IMR-90 (cell line): ENCODE measurements around the gene AHDC1. TPM values are rescaled to one million over a fixed set of nuclear protein-coding genes. Genes with fewer than 3 reads are reported as not detected.

Experiments
- ATAC-seq: fragments of 200-7000 bp; cut with Tn5 transposase; 2 replicates; pipeline ENCODE4 v1.9.1; 2020; ENCODE audit warnings: low read depth, mild to moderate bottlenecking, moderate library complexity
- BruUV-seq: library from RNA; stranded (reverse); fragments of 400-500 nt; replicated peaks from 2 replicates; lab custom pipeline; 2021; lab: Mats Ljungman, UMichigan
- CTCF ChIA-PET: fragments of 300-600 bp; formaldehyde crosslinking; extraction: SDS; loops from one replicate; lab custom pipeline; 2021; ENCODE audit warnings: antibody characterized with exemption; lab: Yijun Ruan, JAX
- POLR2A ChIA-PET: fragments of 300-600 bp; sonication (Branson Sonifier 250); formaldehyde crosslinking; loops from one replicate; lab custom pipeline; 2022; ENCODE audit warnings: antibody characterized with exemption; ENCODE audit not compliant: unreplicated experiment; lab: Charles Lee
- DNase-seq: peaks from one replicate; pipeline ENCODE4 v3.0.0; 2013
- H2AFZ ChIP-seq: replicated peaks from 2 replicates; pipeline ENCODE3; 2013; ENCODE audit warnings: low read length, mild to moderate bottlenecking; ENCODE audit not compliant: poor library complexity
- H2AK5ac ChIP-seq: 2 replicates; pipeline ENCODE4 v1.6.1; 2013; ENCODE audit warnings: low read depth, low read length, inconsistent platforms
- H2AK9ac ChIP-seq: replicated peaks from 2 replicates; pipeline ENCODE3; 2013; ENCODE audit warnings: mild to moderate bottlenecking, low read depth, low read length, moderate library complexity; ENCODE audit not compliant: poor library complexity
- H2BK120ac ChIP-seq: 2 replicates; pipeline ENCODE4 v1.6.1; 2013; ENCODE audit warnings: low read depth, low read length, inconsistent platforms
- H2BK15ac ChIP-seq: 3 replicates; pipeline ENCODE4 v1.6.1; 2013; ENCODE audit warnings: low read depth, low read length, inconsistent platforms
- H2BK20ac ChIP-seq: 2 replicates; pipeline ENCODE4 v1.6.1; 2013; ENCODE audit warnings: low read depth, mild to moderate bottlenecking, inconsistent platforms, low read length, moderate library complexity
- H2BK5ac ChIP-seq: 2 replicates; pipeline ENCODE4 v1.6.1; 2013; ENCODE audit warnings: mild to moderate bottlenecking, low read depth, low read length, inconsistent platforms; ENCODE audit not compliant: poor library complexity, severe bottlenecking
- H3K14ac ChIP-seq: replicated peaks from 2 replicates; pipeline ENCODE4 v1.6.1; 2013; ENCODE audit warnings: low read depth, low read length, inconsistent platforms
- H3K18ac ChIP-seq: 2 replicates; pipeline ENCODE4 v1.6.1; 2013; ENCODE audit warnings: low read depth, low read length, control low read depth
- H3K23ac ChIP-seq: 2 replicates; pipeline ENCODE4 v1.6.1; 2013; ENCODE audit warnings: low read depth, low read length, inconsistent platforms
- H3K27ac ChIP-seq: 2 replicates; pipeline ENCODE4 v1.5.1; 2013; ENCODE audit warnings: mild to moderate bottlenecking, control low read depth, low read length; ENCODE audit not compliant: insufficient read depth
- H3K27me3 ChIP-seq: 2 replicates; pipeline ENCODE4 v1.6.1; 2013; ENCODE audit warnings: low read length; ENCODE audit not compliant: control insufficient read depth, insufficient read depth
- H3K36me3 ChIP-seq: 2 replicates; pipeline ENCODE4 v1.6.1; 2013; ENCODE audit warnings: low read length, mixed read lengths; ENCODE audit not compliant: control insufficient read depth, insufficient read depth
- H3K4ac ChIP-seq: 2 replicates; pipeline ENCODE4 v1.6.1; 2013; ENCODE audit warnings: low read depth, low read length, inconsistent platforms
- H3K4me1 ChIP-seq: 2 replicates; pipeline ENCODE4 v1.6.1; 2013; ENCODE audit warnings: low read length, mixed read lengths; ENCODE audit not compliant: control insufficient read depth, insufficient read depth
- H3K4me2 ChIP-seq: 2 replicates; pipeline ENCODE4 v1.6.1; 2013; ENCODE audit warnings: low read depth, mild to moderate bottlenecking, control low read depth, low read length, moderate library complexity
- H3K4me3 ChIP-seq: 2 replicates; pipeline ENCODE4 v1.5.1; 2013; ENCODE audit warnings: low read depth, mild to moderate bottlenecking, control low read depth, low read length, moderate library complexity; ENCODE audit not compliant: insufficient read depth
- H3K56ac ChIP-seq: 2 replicates; pipeline ENCODE4 v1.6.1; 2013; ENCODE audit warnings: low read length, inconsistent platforms; ENCODE audit not compliant: insufficient read depth; ENCODE audit errors: extremely low read depth
- H3K79me1 ChIP-seq, 2 experiments: 2 replicates each; pipeline ENCODE4 v1.6.1; 2013; ENCODE audit warnings: low read length in 2 of 2, inconsistent platforms in 1 of 2, low read depth in 1 of 2
- H3K9ac ChIP-seq: 2 replicates; pipeline ENCODE4 v1.6.1; 2013; ENCODE audit warnings: low read depth, low read length, control low read depth
- H3K9me1 ChIP-seq: 2 replicates; pipeline ENCODE4 v1.6.1; 2013; ENCODE audit warnings: low read length, inconsistent platforms; ENCODE audit not compliant: insufficient read depth
- H3K9me3 ChIP-seq: 2 replicates; pipeline ENCODE4 v1.6.1; 2013; ENCODE audit warnings: low read length; ENCODE audit not compliant: control insufficient read depth, insufficient read depth
- H4K20me1 ChIP-seq: 2 replicates; pipeline ENCODE4 v1.6.1; 2013; ENCODE audit warnings: low read length, inconsistent platforms; ENCODE audit not compliant: insufficient read depth
- H4K5ac ChIP-seq: 2 replicates; pipeline ENCODE4 v1.6.1; 2013; ENCODE audit warnings: mild to moderate bottlenecking, low read depth, low read length, control low read depth
- H4K8ac ChIP-seq, 2 experiments: 2 replicates each; pipeline ENCODE4 v1.6.1; 2013; ENCODE audit warnings: low read depth in 2 of 2, low read length in 2 of 2, control low read depth in 1 of 2, inconsistent platforms in 1 of 2
- H4K91ac ChIP-seq: 2 replicates; pipeline ENCODE4 v1.6.1; 2013; ENCODE audit warnings: low read depth, low read length, inconsistent platforms; ENCODE audit not compliant: insufficient read depth
- BHLHE40 ChIP-seq: fragments of 150-350 bp; IDR thresholded peaks from 2 replicates; pipeline ENCODE4 v1.6.1; 2016; ENCODE audit warnings: mild to moderate bottlenecking, low read depth, low read length
- CEBPB ChIP-seq: IDR thresholded peaks from 2 replicates; pipeline ENCODE4 v1.6.1; 2012; ENCODE audit warnings: low read depth, low read length, improper control_type of control experiment
- CHD1 ChIP-seq: IDR thresholded peaks from 2 replicates; pipeline ENCODE4 v1.6.1; 2012; ENCODE audit warnings: low read depth, low read length, improper control_type of control experiment
- FOS ChIP-seq: fragments of 150-350 bp; IDR thresholded peaks from 2 replicates; pipeline ENCODE4 v1.6.1; 2016; ENCODE audit warnings: low read depth, low read length
- MAFK ChIP-seq: IDR thresholded peaks from 2 replicates; pipeline ENCODE4 v1.6.1; 2012; ENCODE audit warnings: low read depth, low read length, improper control_type of control experiment
- MAZ ChIP-seq: IDR thresholded peaks from 2 replicates; pipeline ENCODE4 v1.6.1; 2012; ENCODE audit warnings: low read depth, mild to moderate bottlenecking, low read length, improper control_type of control experiment, moderate library complexity, borderline replicate concordance
- NFE2L2 ChIP-seq: fragments of 150-350 bp; IDR thresholded peaks from 2 replicates; pipeline ENCODE4 v1.6.1; 2016; ENCODE audit warnings: low read depth, mild to moderate bottlenecking, low read length
- RAD21 ChIP-seq: IDR thresholded peaks from 2 replicates; pipeline ENCODE4 v1.6.1; 2012; ENCODE audit warnings: low read length, improper control_type of control experiment
- RCOR1 ChIP-seq: IDR thresholded peaks from 2 replicates; pipeline ENCODE4 v1.6.1; 2012; ENCODE audit warnings: mild to moderate bottlenecking, low read length, improper control_type of control experiment; ENCODE audit not compliant: insufficient replicate concordance
- RFX5 ChIP-seq: IDR thresholded peaks from 2 replicates; pipeline ENCODE4 v1.8.0; 2012; ENCODE audit warnings: low read depth, mild to moderate bottlenecking, low read length, moderate library complexity
- WGBS, 2 experiments: methylation state at CpG; one replicate each; pipeline versions ENCODE4 v1.1.5 to v1.1.7; 2013; ENCODE audit warnings: missing lambda C conversion rate in 2 of 2; ENCODE audit not compliant: insufficient read length in 1 of 2; ENCODE audit errors: extremely low coverage in 2 of 2; 5-methylcytosine and 5-hydroxymethylcytosine counted together
- dilution Hi-C: fragments of 300-500 bp; cut with HindIII; formaldehyde crosslinking; loops from one replicate; pipeline ENCODE4 v1.14.3; 2018; ENCODE audit warnings: low sequenced_read_pairs; ENCODE audit not compliant: unreplicated experiment
- in situ Hi-C: fragments of 300-500 bp; cut with MboI; formaldehyde crosslinking; loops from 3 replicates; pipeline ENCODE4 v1.14.3; 2019; ENCODE audit warnings: low sequenced_read_pairs, inconsistent platforms, mixed read lengths
- intact Hi-C: fragments of 100-400 bp; cut with micrococcal nuclease; formaldehyde crosslinking; loops from 2 replicates; pipeline ENCODE4 v1.10.0; 2022
- polyA plus RNA-seq, 3 experiments: library from polyadenylated mRNA; depleted of rRNA; stranded (reverse); fragments of >200 nt; gene quantifications; 2 replicates each; pipeline ENCODE4 v1.2.3, GENCODE V29; 2012; ENCODE audit warnings: low replicate concordance in 1 of 3
- total RNA-seq: library from RNA; depleted of rRNA; stranded (reverse); fragments of >200 nt; gene quantifications from 2 replicates; pipeline ENCODE4 v1.2.3, GENCODE V29; 2012
- TF ChIP-seq, protein P1 (sequence below): fragments of 150-350 bp; IDR thresholded peaks from 2 replicates; pipeline ENCODE4 v1.6.1; 2016; ENCODE audit warnings: low read depth, mild to moderate bottlenecking, low read length, moderate library complexity, borderline replicate concordance
- TF ChIP-seq, protein P2 (sequence below): conservative IDR thresholded peaks from 2 replicates; pipeline ENCODE4 v1.5.1; 2012; ENCODE audit warnings: mild to moderate bottlenecking, low read depth, low read length, improper control_type of control experiment

Gene AHDC1
- total and polyA plus RNA-seq, 2 of the 4 experiments (the other 2 are of a cell fraction), result 2.0 to 11.6 TPM

DNA sequence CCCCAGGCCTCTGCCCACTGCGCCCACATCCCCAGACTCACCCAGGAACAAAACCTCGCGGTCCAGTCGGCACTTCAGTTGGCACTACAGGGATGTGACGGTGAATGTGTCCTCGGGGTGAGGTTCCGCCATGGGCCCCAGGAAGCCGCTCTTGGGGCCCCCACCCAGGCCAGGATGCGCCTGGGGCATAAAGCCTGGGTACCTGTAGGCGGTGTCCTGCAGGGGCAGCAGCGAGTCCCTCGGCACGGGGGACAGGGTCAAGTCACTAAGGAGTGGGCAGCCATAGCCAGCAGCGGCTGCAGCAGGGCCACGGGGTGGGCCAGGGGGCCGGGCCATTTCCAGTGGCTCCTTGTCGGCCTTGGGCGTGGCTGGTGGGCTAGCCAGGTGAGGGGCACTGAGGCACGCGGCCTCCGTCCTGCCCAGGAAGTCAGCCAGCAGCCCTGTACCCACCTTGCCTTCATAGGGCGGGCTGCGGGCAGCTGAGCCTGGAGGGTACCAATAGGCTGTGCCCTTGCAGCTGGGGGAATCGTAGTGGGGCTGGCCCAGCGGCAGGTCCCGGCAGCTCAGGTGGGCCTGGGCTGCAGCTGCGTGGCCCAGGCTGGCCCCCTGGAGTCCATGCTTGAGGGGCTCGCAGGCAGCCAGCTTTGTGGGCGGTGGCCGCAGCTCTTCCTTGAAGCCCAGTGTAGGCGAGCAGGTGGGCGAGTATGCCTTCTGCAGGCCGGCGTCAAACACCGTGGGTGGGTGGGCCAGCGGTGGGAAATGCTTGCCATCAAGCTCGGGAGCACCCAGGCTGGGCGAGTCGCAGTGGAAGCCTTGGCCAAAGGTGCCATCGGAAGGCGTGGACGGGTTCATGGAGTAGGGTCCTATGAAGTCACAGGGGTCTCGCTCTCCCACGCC is 56.5 kb downstream of the AHDC1 start:
- Histone ChIP-seq H3K4me2 (no peak overlapping the region), H2BK120ac (no peak overlapping the region), H3K4ac (no peak overlapping the region), H3K4me1 (peaks cover 21% of the 10 kb centered on the region), H2AK9ac (no peak overlapping the region), H3K14ac (no peak overlapping the region), H3K9me1 (peaks cover 25% of the 10 kb centered on the region), H4K20me1 (peaks cover 4% of the 10 kb centered on the region; the same call in 1 of the 2 replicates), H2BK5ac (no peak overlapping the region), H4K5ac (no peak overlapping the region), H3K23ac (no peak overlapping the region), H3K27ac (no peak overlapping the region), H3K36me3 (peaks cover 60% of the 10 kb centered on the region), H3K27me3 (no peaks in the 10 kb centered on the region), H3K4me3 (no peak overlapping the region), H4K8ac (no peak overlapping the region), H2BK20ac (no peak overlapping the region), H3K9ac (no peak overlapping the region), H4K91ac (no peak overlapping the region), H2AFZ (no peak overlapping the region), H2BK15ac (no peak overlapping the region), H3K79me1 (peaks cover 10 to 46% of the 10 kb centered on the region in 2 experiments), H2AK5ac (no peak overlapping the region), H3K18ac (no peak overlapping the region), H3K56ac (no peak overlapping the region), H3K9me3 (no peaks in the 10 kb centered on the region)
- in situ Hi-C loops, result no loop called here
- TF ChIP-seq BHLHE40, result no peak
- no peak for TF ChIP-seq CEBPB
- TF ChIP-seq, protein P1, sequence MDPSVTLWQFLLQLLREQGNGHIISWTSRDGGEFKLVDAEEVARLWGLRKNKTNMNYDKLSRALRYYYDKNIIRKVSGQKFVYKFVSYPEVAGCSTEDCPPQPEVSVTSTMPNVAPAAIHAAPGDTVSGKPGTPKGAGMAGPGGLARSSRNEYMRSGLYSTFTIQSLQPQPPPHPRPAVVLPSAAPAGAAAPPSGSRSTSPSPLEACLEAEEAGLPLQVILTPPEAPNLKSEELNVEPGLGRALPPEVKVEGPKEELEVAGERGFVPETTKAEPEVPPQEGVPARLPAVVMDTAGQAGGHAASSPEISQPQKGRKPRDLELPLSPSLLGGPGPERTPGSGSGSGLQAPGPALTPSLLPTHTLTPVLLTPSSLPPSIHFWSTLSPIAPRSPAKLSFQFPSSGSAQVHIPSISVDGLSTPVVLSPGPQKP, result no peak
- no peak for TF ChIP-seq RFX5
- TF ChIP-seq CHD1, result no peak
- TF ChIP-seq MAFK, result no peak
- TF ChIP-seq, protein P2, sequence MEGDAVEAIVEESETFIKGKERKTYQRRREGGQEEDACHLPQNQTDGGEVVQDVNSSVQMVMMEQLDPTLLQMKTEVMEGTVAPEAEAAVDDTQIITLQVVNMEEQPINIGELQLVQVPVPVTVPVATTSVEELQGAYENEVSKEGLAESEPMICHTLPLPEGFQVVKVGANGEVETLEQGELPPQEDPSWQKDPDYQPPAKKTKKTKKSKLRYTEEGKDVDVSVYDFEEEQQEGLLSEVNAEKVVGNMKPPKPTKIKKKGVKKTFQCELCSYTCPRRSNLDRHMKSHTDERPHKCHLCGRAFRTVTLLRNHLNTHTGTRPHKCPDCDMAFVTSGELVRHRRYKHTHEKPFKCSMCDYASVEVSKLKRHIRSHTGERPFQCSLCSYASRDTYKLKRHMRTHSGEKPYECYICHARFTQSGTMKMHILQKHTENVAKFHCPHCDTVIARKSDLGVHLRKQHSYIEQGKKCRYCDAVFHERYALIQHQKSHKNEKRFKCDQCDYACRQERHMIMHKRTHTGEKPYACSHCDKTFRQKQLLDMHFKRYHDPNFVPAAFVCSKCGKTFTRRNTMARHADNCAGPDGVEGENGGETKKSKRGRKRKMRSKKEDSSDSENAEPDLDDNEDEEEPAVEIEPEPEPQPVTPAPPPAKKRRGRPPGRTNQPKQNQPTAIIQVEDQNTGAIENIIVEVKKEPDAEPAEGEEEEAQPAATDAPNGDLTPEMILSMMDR, result no peak
- no peak for TF ChIP-seq MAZ
- TF ChIP-seq RAD21, result no peak
- TF ChIP-seq NFE2L2, result no peak
- TF ChIP-seq FOS, result no peak
- TF ChIP-seq RCOR1, result no peak
- no TSS peak for BruUV-seq
- no peak for ATAC-seq
- intact Hi-C loops, result no loop called here
- dilution Hi-C loops, result no loop called here
- 95% methylated on average over 40 of the region's 44 CpGs; no CpG with 5 or more reads in 1 of the 2 experiments for WGBS, 2 experiments
- DNase-seq, result no peak
- ChIA-PET POLR2A (no interaction called here), CTCF (no interaction called here)
